ENCODE results near the gene OR6K3.

Gene OR6K3

DNA sequence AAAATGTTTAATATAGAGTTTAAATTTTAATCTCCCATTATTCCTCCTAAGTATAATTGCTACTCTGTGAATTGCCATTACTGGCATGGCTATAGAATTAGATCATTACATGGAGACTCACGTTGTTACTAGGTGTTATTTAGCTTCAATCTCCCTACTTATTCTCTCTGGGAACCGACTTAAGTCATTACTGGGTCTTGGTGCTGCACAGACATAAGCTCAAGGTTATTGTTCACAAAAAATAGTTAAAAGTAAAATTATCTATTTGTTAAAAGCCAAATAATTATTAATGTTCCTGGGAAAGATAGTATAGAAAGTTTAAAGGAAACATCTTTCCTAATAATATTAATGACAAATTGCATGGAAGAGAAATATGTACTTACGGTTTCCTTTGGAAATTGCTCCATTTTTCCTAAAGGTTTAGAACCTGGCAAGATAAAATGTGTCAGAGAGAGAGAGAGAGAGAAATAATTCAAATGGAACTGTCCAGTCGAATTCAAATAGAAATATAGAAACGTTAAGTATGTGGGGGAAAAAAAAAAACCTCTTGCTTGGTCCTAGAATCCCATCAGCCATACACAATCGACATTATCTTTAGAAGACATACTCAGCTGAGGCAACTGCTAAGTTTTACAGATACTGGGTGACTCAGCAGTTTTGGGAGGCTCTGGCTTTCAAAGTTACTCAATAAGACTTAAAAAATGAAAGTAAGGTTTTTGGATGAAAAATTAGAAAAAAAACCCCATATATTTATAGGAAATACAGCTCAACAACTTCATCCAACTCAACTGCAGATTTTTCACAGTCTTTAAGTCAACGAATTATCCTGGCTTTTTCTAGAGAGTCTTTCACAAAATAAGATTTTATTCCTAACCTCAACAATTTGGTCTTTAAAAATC is 34.2 kb downstream of the OR6K3 start, which contains the start of gene SPTA1:
Gene SPTA1, minus strand, starts transcription at position 605 of the 899 bp plus-strand sequence. Its CDS starts 198 bp downstream, at position 407.
- DNase-seq = no peak

DNA sequence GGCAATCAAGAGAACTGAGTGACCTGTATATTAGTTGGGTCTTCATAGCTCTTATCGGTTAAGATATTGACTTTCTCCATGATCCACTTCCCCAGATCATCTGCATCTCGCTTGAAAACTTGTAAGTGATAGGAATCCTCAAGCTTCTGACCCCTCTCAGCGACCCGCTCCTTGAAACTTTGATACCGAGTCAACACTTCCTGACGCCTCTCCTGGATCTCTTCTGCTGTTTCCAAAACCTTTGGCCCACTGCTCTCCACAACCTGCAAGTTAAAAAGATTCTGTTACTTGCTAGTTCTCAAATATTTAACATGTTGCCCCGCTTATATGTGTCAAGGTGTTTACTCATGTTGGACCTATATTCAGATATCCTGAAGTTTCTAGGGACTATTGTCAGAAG is 35.4 kb downstream of the OR6K3 start:
- no peak for DNase-seq

DNA sequence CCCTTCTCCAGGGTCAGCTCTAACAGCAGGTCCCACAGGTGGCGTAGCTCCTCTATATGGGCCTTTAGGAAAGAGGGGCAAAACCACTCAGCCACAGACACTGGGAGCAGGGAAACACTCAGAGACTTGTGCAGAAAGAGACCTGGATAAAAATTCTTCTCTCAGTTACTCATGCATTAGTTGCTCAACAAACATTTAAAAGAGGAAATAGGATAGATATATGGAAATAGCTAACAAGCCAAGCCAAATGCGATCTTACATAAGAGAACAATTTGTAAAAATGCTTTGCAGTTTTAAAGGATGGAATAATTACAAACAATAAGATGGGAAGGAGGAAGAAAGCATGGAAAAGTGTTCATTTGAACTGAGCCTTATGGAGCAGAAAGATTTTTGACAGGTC is 38.9 kb downstream of the OR6K3 start:
- no peak for DNase-seq

DNA sequence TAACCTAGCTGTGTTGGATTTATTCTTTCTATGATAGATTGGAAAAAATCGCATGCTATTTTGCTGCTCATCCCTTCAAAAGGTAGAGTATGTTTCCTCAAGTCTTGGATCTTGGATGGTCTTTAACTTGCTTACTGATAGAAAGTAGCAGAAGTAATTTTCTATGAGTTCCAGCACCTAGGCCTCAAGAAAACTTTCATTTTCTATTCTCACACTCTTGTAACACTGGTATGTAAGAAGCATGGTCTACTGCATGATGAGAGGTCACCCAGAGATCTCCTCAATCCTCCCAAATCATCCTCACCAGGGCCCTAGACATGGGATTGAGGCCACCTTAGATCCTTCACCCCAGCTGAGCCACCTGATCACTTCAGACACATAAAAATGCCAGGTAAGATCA is 41.2 kb downstream of the OR6K3 start:
- DNase-seq = no peak

DNA sequence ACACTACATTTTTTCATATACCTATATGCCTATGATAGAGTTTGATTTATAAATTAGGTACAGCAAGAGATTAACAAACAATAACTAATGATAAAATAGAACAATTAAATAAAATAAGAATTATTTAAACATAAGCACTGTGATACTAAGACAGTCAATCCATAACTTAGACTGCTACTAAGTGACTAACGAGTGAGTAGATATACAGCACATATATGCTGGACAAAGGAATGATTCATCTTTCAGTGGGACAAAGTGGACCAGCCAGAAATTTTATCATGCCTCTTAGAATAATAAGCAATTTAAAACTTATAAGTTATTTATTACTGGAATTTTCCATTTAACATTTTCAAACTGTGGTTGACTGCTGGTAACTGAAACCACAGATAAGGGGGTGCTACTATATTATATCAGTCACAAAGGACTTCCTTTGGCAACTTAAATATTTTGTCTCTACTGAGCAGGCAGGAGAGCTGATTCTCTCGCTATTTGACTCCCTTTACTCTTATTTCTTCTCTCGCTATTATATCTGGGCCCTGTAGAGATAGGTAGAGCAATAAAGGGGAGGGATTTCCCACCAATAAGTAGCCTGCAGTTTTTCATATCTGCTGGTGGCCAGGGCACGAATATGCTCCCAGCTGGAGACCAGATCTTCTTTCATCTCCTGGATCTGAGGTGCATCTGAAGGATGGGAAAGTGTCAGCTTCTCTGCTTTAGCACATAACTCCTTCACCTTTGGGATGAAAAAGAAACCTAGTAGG is 44.8 kb downstream of the OR6K3 start:
- DNase-seq = no peak

DNA sequence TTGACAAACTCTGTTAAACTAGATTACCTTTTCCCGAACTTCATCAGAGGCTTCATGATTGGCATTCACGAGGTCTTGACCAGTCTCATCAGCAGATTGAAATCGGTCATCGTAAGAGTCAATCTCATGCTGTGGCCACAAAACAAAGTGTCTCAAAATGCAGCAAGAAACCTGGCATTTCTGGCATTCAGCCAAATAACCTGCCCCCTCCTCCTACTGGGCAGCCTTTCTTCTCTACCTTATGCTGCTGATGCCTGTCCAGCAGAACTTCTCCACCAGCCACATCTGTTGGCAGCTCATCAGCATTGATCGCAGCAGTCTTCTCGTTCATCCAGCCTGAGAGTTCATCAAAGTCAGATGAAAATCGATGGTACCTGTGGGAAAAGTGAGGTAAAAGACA is 46.2 kb downstream of the OR6K3 start:
- DNase-seq = no peak

Data from stimulated activated CD8-positive, alpha-beta memory T cell treated with anti-CD3 and anti-CD28 coated beads, Interleukin-4, amount 100 ng/mL, for 48 hours (primary cell).